ENCODE results near the gene RDH16.
"Not testable (repeated sequence)": the region's sequence is repeated elsewhere in the genome, so short reads cannot be mapped to it uniquely, and the experiment has no call there.

The RDH16 gene

GRCh38 chr12:56916296-56916995 lies 41.0 kb downstream of the RDH16 start:
- DNase-seq = no peak

- DNase-seq = no peak
These were observed 42.7 kb downstream of the RDH16 start for GRCh38 chr12:56914724-56915123.

GRCh38 chr12:56914256-56914655 lies 43.2 kb downstream of the RDH16 start:
- DNase-seq = no peak

GRCh38 chr12:56909403-56909802 lies 48.0 kb downstream of the RDH16 start:
- DNase-seq = not testable (repeated sequence)

GRCh38 chr12:56908136-56908535 lies 49.3 kb downstream of the RDH16 start:
- no peak for DNase-seq

- no peak for DNase-seq
These were observed 51.6 kb downstream of the RDH16 start for GRCh38 chr12:56905852-56906251.

- DNase-seq = no peak
These were observed 54.0 kb downstream of the RDH16 start for GRCh38 chr12:56903374-56903773.
